Effector CD4-positive, alpha-beta T cell (primary cell): Measurements from ENCODE around the gene NOC2L.

ENCODE experiments used
- DNase-seq: peaks from one replicate; pipeline ENCODE4 v3.0.0-alpha.2; 2020

Gene NOC2L

DNA sequence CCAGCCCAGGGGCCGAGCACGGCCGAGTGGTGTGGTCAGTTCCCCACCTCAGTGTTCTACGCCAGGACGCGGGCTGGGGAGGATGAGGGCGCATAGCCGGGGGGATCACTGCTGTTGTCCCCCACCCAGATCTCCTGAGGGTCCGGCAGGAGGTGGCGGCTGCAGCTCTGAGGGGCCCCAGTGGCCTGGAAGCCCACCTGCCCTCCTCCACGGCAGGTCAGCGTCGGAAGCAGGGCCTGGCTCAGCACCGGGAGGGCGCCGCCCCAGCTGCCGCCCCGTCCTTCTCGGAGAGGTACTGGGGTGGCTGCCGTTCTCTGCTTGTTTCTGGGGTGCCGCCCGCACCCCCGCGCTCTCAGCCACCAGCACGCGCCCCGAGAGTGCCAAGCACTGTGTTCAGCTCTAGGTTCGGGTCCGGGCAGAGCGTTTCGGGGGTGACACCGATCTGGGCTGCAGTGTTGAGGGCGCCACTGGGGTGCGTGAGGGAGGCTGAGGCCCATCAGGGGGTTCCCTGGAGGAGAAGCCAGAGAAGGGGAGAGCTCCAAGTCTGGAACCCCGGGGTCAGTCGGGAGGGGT lies 18.0 kb downstream of the NOC2L start:
- DNase-seq, result no peak

DNA sequence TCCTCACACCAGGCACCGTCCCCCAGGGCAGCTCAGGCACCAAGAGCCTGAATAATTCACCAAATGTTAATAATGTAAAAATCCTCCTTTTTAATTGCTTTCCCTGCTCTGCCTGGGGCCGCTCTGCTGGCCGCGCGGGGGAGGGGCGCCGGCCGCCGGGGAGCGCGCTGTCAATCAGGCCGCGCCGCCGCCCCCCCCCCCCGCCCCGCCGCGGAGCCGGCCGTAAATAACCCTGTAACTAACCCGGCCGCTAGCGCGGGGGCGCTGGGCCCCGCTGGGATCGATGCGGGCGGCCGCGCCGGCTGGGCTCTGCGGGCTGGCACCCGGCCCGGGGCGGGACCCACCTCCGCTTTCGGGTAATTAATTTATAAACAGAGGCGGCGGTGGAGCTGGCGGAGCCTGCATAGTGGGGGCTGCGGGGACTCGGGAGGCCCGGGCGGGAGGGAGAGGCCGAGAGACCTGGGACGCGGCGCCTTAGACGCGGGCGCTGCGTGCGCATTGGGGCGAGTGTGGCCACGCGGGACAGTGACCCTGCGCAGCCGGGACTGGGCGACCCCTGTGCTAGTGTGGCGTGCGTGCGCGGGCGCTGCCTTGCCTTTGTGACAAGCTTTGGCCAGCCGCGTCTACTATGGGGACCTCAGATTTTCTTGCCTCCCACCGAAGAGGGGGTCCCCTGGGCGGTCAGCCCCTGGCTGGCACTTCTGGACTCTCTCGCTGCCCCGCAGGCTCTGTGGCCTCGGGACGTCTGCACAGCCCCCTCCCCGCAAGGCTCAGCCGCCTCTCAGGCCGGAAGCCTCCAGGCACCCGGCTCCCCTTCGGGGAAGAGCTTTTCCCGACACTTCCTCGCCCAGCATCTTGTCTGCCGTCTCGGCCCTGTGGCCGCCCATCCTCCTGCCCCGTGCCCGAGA lies 18.7 kb downstream of the NOC2L start:
- DNase-seq, result no peak

DNA sequence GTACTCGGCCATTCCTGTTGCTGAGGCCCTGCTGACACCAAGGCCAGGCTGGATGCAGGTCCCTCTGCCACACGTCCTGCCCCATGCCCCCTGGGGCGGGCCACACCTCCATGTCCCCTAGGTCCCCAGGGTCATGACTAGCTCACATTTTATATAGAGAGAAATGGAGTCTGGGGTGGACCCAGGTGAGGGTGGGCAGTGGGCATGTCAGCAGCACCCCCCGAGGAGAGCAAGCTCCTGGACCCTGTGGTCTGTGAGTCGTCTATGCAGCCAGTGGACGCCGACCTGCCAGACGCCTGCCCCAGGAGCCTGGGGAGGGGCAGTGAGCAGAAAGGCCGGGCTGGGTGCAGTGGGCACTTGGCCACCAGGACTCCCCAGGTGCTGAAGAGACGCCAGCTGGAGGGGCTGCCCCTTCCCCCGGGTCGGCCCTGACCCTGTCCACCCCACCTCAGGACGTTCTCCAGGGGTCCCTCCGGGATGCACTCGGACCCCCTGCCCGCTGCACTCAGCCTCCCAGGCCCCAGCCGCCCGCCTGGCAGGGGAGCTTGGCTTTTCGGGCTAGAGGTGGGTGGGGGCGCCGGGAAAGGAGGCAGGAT lies 19.4 kb downstream of the NOC2L start:
- DNase-seq, result no peak

GRCh38 chr1:938711-939489 lies 20.2 kb downstream of the NOC2L start:
- DNase-seq, result no peak

- no peak for DNase-seq
These were observed 20.9 kb downstream of the NOC2L start for GRCh38 chr1:938088-938683.

DNA sequence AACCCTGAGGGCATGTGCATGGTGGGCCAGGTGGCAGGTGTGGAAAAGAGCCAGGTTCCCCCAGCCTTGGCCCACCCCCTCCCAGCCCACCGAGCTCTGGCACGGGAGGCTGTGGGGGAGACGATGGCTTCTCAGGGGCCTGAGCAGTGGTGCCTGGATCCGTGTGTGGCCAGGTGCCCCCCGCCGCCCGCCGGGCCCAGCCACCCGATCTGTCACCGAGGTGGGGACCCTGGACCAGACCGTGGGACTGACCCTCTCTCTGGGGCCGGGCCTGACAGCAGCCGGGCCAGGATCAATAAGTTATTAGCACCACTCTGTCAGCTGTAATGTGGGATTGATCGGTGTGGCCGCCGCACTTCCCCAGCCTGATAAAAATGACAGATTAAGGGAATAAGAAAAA lies 21.5 kb downstream of the NOC2L start:
- DNase-seq, result no peak

- no peak for DNase-seq
These were observed 22.4 kb downstream of the NOC2L start for GRCh38 chr1:936348-937264.

DNA sequence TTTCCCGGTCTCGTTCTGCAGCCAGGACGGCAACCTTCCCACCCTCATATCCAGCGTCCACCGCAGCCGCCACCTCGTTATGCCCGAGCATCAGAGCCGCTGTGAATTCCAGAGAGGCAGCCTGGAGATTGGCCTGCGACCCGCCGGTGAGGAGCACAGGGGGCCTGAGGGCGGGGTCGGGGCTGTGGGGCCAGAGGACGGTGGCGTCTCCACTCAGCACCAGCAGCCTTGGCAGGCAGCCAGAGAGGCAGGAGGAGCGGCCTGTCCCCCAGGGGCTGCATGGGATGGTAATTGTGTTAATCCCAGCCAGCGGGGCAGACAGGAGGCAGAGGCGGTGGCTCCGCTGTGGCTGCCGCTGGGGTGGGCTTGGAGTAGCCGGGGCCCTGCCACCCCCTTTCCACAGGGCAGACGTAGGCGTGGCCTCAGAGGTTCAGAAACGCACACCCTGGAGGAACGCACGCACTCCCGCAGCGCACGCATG lies 23.3 kb downstream of the NOC2L start:
- DNase-seq, result no peak

DNA sequence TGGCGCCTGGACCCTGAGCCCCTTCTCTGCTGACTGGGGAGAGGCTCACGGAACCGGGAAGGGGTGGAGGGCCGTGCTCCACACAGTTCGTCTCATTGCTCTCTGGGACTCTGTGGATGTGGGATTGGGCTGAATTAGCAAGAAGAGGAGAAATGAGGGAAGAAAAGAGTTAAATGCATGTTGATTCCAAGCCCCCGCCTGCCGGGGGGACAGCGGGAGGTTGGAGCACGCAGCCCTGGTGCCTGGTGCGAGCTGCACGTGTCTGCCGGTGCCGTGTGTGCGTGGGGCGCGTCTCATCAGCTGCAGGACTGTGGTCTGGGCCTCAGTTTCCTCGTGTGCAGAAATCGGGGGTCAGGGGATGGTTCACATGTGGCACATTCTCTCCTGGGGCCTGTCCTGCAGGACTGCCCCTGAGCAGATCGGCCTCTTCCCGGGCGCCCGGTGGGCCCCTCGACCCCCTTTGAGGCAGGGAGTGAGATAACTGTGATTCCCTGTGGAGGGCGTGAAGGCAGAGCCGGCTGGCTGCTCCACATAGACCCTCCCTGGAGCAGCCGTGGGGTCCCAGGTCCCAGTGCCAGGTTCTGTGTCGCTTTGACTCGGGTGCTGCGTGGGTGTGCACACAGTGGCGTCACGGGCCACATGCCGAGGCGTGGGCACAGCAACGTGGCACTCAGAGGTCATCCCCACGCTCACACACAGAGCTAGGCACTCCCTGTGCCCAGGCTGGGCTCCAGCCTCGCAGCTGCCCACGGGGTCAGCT lies 23.9 kb downstream of the NOC2L start:
- no peak for DNase-seq

DNA sequence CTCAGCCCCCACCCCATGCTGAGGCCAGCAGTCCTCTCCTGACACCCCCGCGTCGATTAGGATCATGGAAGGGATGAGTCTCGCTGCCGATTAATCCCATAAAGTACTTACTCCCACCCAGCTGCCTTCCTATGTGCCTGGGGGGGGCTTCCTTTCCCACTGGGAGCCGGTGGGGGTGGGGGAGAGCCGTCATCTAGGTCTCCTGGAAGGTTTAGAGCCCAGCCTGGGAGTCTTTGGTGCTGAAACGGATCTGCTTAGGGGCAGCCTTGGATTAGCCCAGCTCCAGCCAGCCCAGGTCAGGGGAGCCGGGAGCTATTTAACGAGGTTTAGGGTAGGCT lies 25.5 kb downstream of the NOC2L start:
- no peak for DNase-seq

DNA sequence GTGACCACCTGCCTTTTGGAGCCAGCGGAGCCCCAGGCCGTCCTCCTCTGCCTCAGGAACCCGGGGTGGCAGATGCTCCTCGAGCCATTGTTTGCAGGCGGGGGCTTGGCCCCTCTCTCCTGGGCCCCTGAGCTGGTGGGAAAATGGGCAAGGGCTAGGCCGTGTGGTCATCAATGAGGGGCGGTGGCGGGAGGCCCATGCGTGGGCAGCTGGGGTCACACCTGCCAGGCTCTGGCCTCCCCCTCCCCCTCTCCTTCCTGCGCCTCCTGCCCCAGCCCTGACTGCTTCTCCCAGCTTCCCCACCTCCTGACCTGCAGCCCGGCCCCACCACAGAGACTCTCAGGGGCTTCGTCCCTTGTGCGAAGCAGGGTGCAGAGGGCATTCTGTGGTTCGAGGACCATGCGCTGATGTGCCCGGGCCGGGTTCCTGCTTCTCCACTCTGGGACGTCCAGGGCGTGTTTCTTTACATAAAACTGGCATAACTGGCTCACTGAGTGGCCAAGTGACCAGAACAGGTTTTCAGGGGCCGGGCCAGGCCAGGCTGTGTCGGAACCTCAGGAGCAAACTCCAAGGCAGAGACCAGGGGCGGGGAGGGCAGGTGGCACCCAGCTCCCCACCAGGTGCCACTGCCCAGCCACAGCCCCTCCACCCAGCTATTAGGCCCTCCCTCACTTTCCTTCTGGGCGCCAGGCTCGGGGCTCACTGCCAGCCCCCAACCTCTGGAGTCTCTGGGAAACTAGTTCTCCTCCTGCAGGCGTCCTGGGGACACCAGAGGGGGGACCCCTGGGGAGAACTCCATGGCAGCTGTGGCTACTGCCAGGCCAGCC lies 26.1 kb downstream of the NOC2L start:
- no peak for DNase-seq

- no peak for DNase-seq
These were observed 26.9 kb downstream of the NOC2L start for GRCh38 chr1:932173-932510.

DNA sequence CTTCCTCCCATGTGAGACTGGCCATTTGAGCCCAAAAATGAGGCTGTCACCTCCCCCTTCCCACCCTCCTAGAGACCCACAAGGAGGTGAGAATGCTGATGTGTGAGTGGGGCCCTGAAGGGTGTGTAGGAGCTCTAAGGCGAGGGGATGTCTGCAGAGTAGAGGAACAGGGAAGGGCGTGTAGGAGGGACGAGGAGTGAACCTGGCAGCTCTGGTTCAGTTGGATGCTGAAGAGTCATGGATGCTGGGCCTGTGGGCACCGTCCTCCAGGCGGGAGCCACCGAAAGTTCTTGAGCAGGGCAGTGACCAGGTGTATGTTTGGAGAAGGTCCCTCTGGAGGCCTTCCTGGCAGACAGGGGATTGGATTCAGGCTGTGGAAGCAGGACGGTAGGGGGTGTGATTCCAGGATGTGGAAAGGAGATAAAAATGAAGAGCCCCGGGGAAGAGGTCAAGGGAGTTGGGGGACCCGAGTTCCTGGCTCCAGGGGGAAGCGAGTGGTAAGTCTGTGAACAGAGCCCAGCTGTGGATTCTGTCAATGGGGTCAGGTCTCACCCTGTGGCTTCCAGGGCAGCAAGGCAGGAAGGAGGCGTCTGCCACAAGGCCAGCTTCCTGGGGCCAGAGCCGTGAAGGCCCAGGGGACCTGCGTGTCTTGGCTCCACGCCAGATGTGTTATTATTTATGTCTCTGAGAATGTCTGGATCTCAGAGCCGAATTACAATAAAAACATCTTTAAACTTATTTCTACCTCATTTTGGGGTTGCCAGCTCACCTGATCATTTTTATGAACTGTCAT lies 27.5 kb downstream of the NOC2L start:
- DNase-seq, result no peak

DNA sequence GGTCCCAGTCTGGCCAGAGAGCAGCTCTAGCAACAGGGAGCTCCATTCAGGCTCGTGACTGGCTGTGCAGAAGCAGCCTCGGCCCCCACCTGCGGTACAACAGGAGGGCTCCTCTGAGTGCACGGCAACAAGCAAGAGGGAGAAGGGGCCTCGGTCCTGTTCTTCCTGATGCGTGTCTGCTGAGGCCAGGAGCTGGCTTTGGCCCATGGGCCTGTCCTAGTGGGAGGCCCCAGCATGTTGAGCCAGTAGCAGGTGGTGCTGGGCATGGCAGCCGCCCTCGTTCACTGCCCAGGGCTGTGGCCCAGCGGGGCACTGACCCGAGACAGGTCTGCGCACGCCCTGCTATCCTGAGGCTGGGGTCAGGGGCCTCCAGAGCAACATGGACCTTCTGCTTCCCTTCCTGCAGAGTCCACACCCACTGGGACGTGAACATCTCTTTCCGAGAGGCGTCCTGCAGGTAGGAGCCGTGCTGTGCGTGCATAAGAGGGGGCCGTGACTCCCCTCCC lies 28.4 kb downstream of the NOC2L start:
- no peak for DNase-seq

DNA sequence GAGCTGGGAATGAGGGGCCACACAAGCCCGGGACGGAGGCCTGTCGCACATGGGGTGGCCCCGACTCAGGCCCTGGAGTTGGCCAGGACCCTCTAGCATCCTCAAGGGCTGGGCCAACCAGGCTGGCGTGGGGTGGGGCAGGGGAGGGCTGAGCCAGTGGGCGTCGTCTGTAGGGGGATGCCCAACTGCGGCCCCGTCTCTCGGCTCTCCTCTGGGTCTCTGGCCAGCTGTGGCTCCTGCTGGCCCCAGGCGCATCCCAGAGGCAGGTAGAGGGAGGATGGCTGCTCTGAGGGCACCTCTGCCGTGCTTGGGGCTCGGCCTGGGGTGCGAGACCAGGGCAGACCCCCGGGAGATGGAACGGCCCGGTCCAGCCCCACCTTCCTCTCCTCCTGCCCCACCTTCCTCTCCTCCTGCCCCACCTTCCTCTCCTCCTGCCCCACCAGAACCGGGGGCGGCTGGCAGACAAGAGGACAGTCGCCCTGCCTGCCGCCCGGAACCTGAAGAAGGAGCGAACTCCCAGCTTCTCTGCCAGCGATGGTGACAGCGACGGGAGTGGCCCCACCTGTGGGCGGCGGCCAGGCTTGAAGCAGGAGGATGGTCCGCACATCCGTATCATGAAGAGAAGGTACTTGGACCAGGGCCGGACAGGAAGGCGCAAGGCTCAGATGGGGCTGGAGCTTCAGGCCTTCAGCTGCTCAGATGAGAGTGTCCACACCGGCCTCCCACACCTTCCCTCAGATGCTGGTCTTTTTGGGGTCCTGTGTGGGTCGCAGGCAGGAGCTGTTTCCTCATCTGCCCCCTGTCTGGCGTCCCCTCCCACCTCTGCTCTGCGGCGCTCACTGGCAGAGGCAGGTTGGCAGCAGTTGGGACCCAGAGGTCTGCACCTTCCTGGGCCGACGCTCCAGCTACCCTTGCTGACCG lies 29.1 kb downstream of the NOC2L start:
- DNase-seq, result no peak

DNA sequence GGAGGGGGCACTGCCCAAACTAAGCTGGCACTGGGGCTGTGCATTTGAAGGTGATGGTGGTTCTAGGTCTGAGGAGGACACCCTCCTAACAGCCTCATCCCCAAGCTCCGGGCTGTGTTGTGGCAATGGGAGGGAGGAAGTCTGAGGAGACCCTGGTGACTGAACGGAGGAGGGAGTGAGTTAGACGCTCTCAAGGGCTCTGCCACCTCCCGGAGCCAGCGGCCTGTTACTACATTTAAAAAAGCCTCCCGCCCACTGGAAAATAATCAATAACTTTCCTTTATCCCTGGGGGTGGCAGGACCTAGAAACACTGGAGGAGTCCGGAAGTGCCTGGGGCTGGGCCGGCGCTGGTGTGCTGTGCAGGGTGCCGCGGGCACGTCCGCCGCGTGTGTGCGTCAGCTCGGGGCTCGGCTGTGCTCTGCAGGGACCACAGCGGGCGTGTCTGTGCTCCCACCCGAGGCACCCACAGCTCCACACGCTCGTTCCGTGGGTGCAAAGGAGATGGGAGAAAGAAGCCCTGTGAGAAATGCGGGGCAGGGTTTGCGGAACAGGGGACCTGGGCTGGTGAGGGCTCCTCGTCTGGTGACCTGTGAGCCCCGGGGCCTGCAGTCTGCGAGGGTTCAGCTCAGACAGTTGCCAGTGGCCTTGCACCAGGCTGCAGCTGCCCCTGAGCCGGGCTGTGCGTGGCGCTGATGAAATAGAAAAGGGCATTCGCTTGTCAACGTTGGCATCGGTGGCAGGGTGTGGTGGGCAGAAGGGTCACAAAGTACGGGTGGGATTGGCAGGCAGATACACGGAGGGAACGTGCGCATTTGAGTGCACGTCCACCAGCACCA lies 30.0 kb downstream of the NOC2L start:
- DNase-seq, result no peak

- no peak for DNase-seq
These were observed 31.3 kb downstream of the NOC2L start for GRCh38 chr1:927748-928147.
